ENCODE results near the gene ADK. TPM values are rescaled to one million over a fixed set of nuclear protein-coding genes. Genes with fewer than 3 reads are reported as not detected.

The ADK gene
- total RNA-seq, 2 experiments from 2014 or later = 56.9 to 57.5 TPM

DNA sequence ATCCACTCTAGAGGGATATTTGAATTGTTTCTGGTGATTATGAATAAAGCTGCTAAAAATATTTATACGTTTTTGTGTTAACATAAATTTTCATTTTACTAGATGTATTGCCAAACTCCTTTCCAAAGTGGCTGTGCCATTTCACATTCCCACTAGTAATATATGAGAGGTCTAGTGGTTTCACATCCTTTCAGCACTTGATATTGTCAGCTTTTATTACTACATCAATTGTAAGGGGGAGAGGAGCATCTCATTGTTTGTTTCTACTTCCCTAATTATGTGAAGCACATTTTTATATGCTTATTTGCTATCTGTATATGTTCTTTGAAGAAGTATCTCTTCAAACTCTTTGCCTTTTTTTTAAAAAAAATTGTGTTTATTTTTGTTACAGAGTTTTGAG, 184.5 kb downstream of the ADK start:
- intact Hi-C loops (cut with micrococcal nuclease) = no loop called here
- CTCF ChIA-PET = no interaction called here
- no peak for DNase-seq
- Mint-ChIP-seq H3K27ac (no peak overlapping the region), H3K27me3 (no peaks in the 10 kb centered on the region), H3K4me1 (ENCODE audit: low read depth) (peaks cover 4% of the 10 kb centered on the region), H3K4me3 (no peak overlapping the region), H3K36me3 (ENCODE audit: low read depth) (peaks cover 22% of the 10 kb centered on the region), H3K9me3 (no peaks in the 10 kb centered on the region)
- POLR2A ChIA-PET = interaction anchor here (0.6 to 1.6 kb wide), 2 partner anchors 23 to 214 kb away, joined by 3 read pairs; no protein-coding TSS in a partner anchor
- no peak for TF ChIP-seq CTCF (IDR thresholded peaks at IDR 0.05)
- ATAC-seq = no peak

DNA sequence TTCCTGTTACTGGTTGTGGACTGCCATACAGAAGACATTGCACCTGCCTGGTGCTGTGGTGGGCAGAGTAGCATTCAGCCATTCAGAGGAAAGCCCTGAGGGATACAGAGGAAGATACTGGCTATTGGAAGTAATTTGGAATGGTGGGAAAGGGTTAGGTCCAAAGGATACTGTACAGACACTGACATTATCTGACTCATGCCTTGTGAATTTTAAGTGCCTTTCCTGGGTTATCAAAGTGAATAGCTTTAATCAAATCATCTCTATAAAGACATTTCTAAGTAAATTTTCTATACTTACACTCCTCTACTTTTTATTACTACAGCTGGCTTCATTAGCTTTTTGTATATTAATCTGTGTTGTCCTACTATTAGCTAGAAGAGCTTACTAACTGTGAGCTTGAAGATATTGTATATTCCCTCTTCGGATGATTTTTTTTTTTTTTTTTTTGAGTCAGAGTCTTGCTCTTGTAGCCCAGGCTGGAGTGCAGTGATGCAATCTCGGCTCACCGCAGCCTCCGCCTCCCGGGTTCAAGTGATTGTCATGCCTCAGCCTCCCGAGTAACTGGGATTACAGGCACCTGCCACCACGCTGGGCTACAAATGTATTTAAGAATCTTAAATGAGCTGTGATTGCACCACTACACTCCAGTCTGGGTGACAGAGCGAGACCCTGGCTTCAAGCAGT, 186.5 kb downstream of the ADK start:
- Mint-ChIP-seq H3K4me3 (no peak overlapping the region), H3K36me3 (ENCODE audit: low read depth) (peaks cover 26% of the 10 kb centered on the region), H3K4me1 (ENCODE audit: low read depth) (peaks cover 4% of the 10 kb centered on the region), H3K27me3 (no peaks in the 10 kb centered on the region), H3K9me3 (no peaks in the 10 kb centered on the region), H3K27ac (no peak overlapping the region)
- ChIA-PET POLR2A (no interaction called here), CTCF (interaction anchor here (0.7 kb wide), 1 partner anchor 8 kb away, joined by 3 read pairs; no protein-coding TSS in a partner anchor)
- ATAC-seq (no peak), DNase-seq (no peak)
- TF ChIP-seq CTCF (IDR thresholded peaks at IDR 0.05) = no peak
- intact Hi-C loops (cut with micrococcal nuclease) = no loop called here

- no peak overlapping the region for H3K4me3 Mint-ChIP-seq
- H3K27ac Mint-ChIP-seq = no peak overlapping the region
- ChIA-PET CTCF (no interaction called here), POLR2A (no interaction called here)
- intact Hi-C loops (cut with micrococcal nuclease) = no loop called here
- TF ChIP-seq CTCF (IDR thresholded peaks at IDR 0.05) = no peak
- peaks cover 2% of the 10 kb centered on the region for H3K4me1 Mint-ChIP-seq (ENCODE audit: low read depth)
- ATAC-seq = no peak
- peaks cover 50% of the 10 kb centered on the region for H3K36me3 Mint-ChIP-seq (ENCODE audit: low read depth)
- peaks cover 17% of the 10 kb centered on the region for H3K9me3 Mint-ChIP-seq
- DNase-seq = no peak
- H3K27me3 Mint-ChIP-seq = no peaks in the 10 kb centered on the region
Measured at GRCh38 chr10:74342991-74343390, 192.0 kb downstream of the ADK start.

DNA sequence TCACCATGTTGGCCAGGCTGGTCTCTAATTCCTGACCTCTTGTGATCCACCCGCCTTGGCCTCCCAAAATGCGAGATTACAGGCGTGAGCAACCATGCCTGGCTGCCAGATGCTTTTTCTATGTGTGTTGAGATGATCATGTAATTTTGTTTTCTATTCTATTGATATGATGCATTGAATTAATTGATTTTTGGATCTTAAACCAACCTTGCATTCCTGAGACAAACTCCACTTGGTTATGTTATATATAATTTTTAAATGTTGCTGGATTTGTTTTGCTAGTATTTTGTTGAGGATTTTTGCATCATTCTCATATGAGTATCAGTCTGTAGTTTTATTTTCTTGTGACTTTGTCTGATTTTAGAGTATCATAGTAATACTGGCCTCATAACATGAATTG, 192.8 kb downstream of the ADK start:
- POLR2A ChIA-PET = no interaction called here
- ATAC-seq = no peak
- H3K4me1 Mint-ChIP-seq (ENCODE audit: low read depth) = peaks cover 2% of the 10 kb centered on the region
- H3K4me3 Mint-ChIP-seq = no peak overlapping the region
- peaks cover 20% of the 10 kb centered on the region for H3K9me3 Mint-ChIP-seq
- H3K36me3 Mint-ChIP-seq (ENCODE audit: low read depth) = peaks cover 58% of the 10 kb centered on the region
- intact Hi-C loops (cut with micrococcal nuclease) = no loop called here
- no peak for DNase-seq
- TF ChIP-seq CTCF (IDR thresholded peaks at IDR 0.05) = no peak
- no peak overlapping the region for H3K27ac Mint-ChIP-seq
- H3K27me3 Mint-ChIP-seq = no peaks in the 10 kb centered on the region
- CTCF ChIA-PET = no interaction called here

- DNase-seq = no peak
- intact Hi-C loops (cut with micrococcal nuclease) = no loop called here
- Mint-ChIP-seq H3K9me3 (peaks cover 22% of the 10 kb centered on the region), H3K4me3 (no peak overlapping the region), H3K36me3 (ENCODE audit: low read depth) (peaks cover 58% of the 10 kb centered on the region), H3K27ac (no peak overlapping the region), H3K4me1 (ENCODE audit: low read depth) (peaks cover 2% of the 10 kb centered on the region), H3K27me3 (no peaks in the 10 kb centered on the region)
- POLR2A ChIA-PET = interaction anchor here (0.7 kb wide), 1 partner anchor 551 kb away, joined by 3 read pairs; no protein-coding TSS in a partner anchor
- CTCF ChIA-PET = no interaction called here
- no peak for TF ChIP-seq CTCF (IDR thresholded peaks at IDR 0.05)
- ATAC-seq = no peak
Measured at GRCh38 chr10:74344306-74344705, 193.3 kb downstream of the ADK start.

All from activated CD8-positive, alpha-beta T cell treated with anti-CD3 and anti-CD28 coated beads for 36 hours (primary cell).